ENCODE results near the gene ULK4. TPM values are rescaled to one million over a fixed set of nuclear protein-coding genes. Genes with fewer than 3 reads are reported as not detected.

Gene ULK4
- total RNA-seq, 1 experiment from 2014 or later, result 14.3 TPM

- CTCF ChIA-PET, result no interaction called here
These were observed 664.2 kb downstream of the ULK4 start for GRCh38 chr3:41297750-41298149.

DNA sequence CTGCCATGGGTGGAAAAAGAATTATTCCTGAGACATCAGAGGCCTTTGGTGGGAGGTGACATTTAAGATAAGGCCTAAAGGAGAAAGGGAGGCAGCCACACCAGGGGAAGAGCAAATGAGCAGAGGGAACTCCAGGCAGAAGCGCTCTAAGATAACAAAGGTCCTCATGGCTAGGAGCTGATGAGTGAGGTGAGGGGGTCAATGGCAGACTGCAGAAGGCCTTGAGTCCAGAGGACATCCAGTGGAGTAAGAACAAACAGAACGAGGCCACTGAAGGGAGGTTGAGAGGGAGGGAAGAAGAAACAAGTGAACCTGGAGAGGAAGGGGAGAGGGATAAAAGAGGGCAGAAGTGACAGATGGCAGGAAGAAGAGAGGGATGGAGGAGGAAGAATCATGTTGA is 665.3 kb downstream of the ULK4 start:
- Histone ChIP-seq H3K27ac (ENCODE audit: low read length) (no peak overlapping the region), H3K36me3 (ENCODE audit: control insufficient read depth, insufficient read depth, low read length) (no peaks in the 10 kb centered on the region), H3K4me3 (ENCODE audit: low read depth in 2 of 2, low read length in 2 of 2) (no peak overlapping the region), H3K4me1 (ENCODE audit: control insufficient read depth, insufficient read depth, low read length) (no peaks in the 10 kb centered on the region), H3K27me3 (ENCODE audit: control insufficient read depth, insufficient read depth, low read length) (no peaks in the 10 kb centered on the region), H3K9me3 (ENCODE audit: control insufficient read depth, insufficient read depth, low read depth, low read length) (no peaks in the 10 kb centered on the region)
- TF ChIP-seq SIN3A (IDR thresholded peaks at IDR 0.05; ENCODE audit: borderline replicate concordance, insufficient read depth, low read depth, low read length), result no peak
- TF ChIP-seq POLR2AphosphoS5 (IDR thresholded peaks at IDR 0.05; ENCODE audit: low read depth, low read length), result no peak
- TF ChIP-seq, protein P1, sequence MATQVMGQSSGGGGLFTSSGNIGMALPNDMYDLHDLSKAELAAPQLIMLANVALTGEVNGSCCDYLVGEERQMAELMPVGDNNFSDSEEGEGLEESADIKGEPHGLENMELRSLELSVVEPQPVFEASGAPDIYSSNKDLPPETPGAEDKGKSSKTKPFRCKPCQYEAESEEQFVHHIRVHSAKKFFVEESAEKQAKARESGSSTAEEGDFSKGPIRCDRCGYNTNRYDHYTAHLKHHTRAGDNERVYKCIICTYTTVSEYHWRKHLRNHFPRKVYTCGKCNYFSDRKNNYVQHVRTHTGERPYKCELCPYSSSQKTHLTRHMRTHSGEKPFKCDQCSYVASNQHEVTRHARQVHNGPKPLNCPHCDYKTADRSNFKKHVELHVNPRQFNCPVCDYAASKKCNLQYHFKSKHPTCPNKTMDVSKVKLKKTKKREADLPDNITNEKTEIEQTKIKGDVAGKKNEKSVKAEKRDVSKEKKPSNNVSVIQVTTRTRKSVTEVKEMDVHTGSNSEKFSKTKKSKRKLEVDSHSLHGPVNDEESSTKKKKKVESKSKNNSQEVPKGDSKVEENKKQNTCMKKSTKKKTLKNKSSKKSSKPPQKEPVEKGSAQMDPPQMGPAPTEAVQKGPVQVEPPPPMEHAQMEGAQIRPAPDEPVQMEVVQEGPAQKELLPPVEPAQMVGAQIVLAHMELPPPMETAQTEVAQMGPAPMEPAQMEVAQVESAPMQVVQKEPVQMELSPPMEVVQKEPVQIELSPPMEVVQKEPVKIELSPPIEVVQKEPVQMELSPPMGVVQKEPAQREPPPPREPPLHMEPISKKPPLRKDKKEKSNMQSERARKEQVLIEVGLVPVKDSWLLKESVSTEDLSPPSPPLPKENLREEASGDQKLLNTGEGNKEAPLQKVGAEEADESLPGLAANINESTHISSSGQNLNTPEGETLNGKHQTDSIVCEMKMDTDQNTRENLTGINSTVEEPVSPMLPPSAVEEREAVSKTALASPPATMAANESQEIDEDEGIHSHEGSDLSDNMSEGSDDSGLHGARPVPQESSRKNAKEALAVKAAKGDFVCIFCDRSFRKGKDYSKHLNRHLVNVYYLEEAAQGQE (IDR thresholded peaks at IDR 0.05; ENCODE audit: insufficient read depth in 1 of 2, low read depth in 2 of 2, low read length in 1 of 2), result no peak
- TF ChIP-seq CTCF (IDR thresholded peaks at IDR 0.05), result no peak
- no peak for TF ChIP-seq TCF7L2 (IDR thresholded peaks at IDR 0.05; ENCODE audit: low read depth, low read length)
- ChIA-PET POLR2A (no interaction called here), CTCF (no interaction called here)
- intact Hi-C loops (cut with micrococcal nuclease; ENCODE audit: unreplicated experiment), result no loop called here
- BruUV-seq (replicated peaks), result no TSS peak
- DNase-seq (ENCODE audit: low read depth, low spot score), result no peak
- in situ Hi-C loops (cut with HindIII; ENCODE audit: low pct_unique_long_range_greater_than_20kb, low sequenced_read_pairs), result no loop called here
- no peak for ATAC-seq

More at GRCh38 chr3:41297750-41298149, 664.2 kb downstream of the ULK4 start:
- TF ChIP-seq CTCF (IDR thresholded peaks at IDR 0.05) (no peak), SIN3A (IDR thresholded peaks at IDR 0.05; ENCODE audit: borderline replicate concordance, insufficient read depth, low read depth, low read length) (no peak), POLR2AphosphoS5 (IDR thresholded peaks at IDR 0.05; ENCODE audit: low read depth, low read length) (no peak), TCF7L2 (IDR thresholded peaks at IDR 0.05; ENCODE audit: low read depth, low read length) (no peak)
- TF ChIP-seq, protein P1 (IDR thresholded peaks at IDR 0.05; ENCODE audit: insufficient read depth in 1 of 2, low read depth in 2 of 2, low read length in 1 of 2), result no peak
- POLR2A ChIA-PET, result no interaction called here
- in situ Hi-C loops (cut with HindIII; ENCODE audit: low pct_unique_long_range_greater_than_20kb, low sequenced_read_pairs), result no loop called here
- no peaks in the 10 kb centered on the region for H3K9me3 ChIP-seq (ENCODE audit: control insufficient read depth, insufficient read depth, low read depth, low read length)
- no peaks in the 10 kb centered on the region for H3K27me3 ChIP-seq (ENCODE audit: control insufficient read depth, insufficient read depth, low read length)
- no peak overlapping the region for H3K27ac ChIP-seq (ENCODE audit: low read length)
- DNase-seq (ENCODE audit: low read depth, low spot score), result no peak
- no peaks in the 10 kb centered on the region for H3K36me3 ChIP-seq (ENCODE audit: control insufficient read depth, insufficient read depth, low read length)
- no TSS peak for BruUV-seq (replicated peaks)
- no peaks in the 10 kb centered on the region for H3K4me1 ChIP-seq (ENCODE audit: control insufficient read depth, insufficient read depth, low read length)
- no peak overlapping the region for H3K4me3 ChIP-seq (ENCODE audit: low read depth in 2 of 2, low read length in 2 of 2)
- intact Hi-C loops (cut with micrococcal nuclease; ENCODE audit: unreplicated experiment), result no loop called here
- no peak for ATAC-seq
